Endothelial cell (in vitro differentiated cells): Measurements from ENCODE around the gene PHOSPHO2. TPM values are rescaled to one million over a fixed set of nuclear protein-coding genes. Genes with fewer than 3 reads are reported as not detected.

Experiments used
- DNase-seq: peaks from one replicate; pipeline ENCODE4 v3.0.0; 2021; ENCODE audit warnings: low spot score
- H3K27ac Mint-ChIP-seq: one replicate; pipeline ENCODE4 v1.8.0; 2021; ENCODE audit warnings: mixed read lengths, inconsistent platforms; ENCODE audit not compliant: unreplicated experiment
- H3K27me3 Mint-ChIP-seq: one replicate; pipeline ENCODE4 v1.8.0; 2021; ENCODE audit warnings: mild to moderate bottlenecking, moderate library complexity, mixed read lengths, inconsistent platforms; ENCODE audit not compliant: unreplicated experiment
- H3K36me3 Mint-ChIP-seq: one replicate; pipeline ENCODE4 v1.8.0; 2021; ENCODE audit warnings: mild to moderate bottlenecking, low read depth, mixed read lengths, inconsistent platforms; ENCODE audit not compliant: unreplicated experiment
- H3K4me1 Mint-ChIP-seq: one replicate; pipeline ENCODE4 v1.8.0; 2021; ENCODE audit warnings: mild to moderate bottlenecking, mixed read lengths, inconsistent platforms; ENCODE audit not compliant: unreplicated experiment
- H3K4me3 Mint-ChIP-seq: one replicate; pipeline ENCODE4 v1.8.0; 2021; ENCODE audit warnings: mild to moderate bottlenecking, mixed read lengths, inconsistent platforms; ENCODE audit not compliant: unreplicated experiment
- H3K9me3 Mint-ChIP-seq: one replicate; pipeline ENCODE4 v1.8.0; 2021; ENCODE audit warnings: mixed read lengths, inconsistent platforms; ENCODE audit not compliant: unreplicated experiment
- total RNA-seq: library from RNA; stranded (reverse); fragmentation: NEBNext Ultra II Directional; extraction: Animal tissue kit (Norgen Biotek cat#: 25700); gene quantifications from one replicate; pipeline ENCODE4 v1.2.1, GENCODE V29; 2021; ENCODE audit not compliant: unreplicated experiment
- TF ChIP-seq, protein P1 (sequence below): fragments of 200-600 bp; sonication (generic); IDR thresholded peaks from one replicate; pipeline ENCODE4 v1.5.0; 2021; ENCODE audit warnings: antibody characterized with exemption; ENCODE audit not compliant: unreplicated experiment

The PHOSPHO2 gene
- total RNA-seq, 1 donor from 2014 or later = 10.5 TPM

GRCh38 chr2:169672406-169672805 lies 21.9 kb upstream of the PHOSPHO2 start:
- no peak overlapping the region for H3K4me3 Mint-ChIP-seq
- H3K27ac Mint-ChIP-seq = peak overlapping the region; percentile 65
- peaks cover 3% of the 10 kb centered on the region for H3K27me3 Mint-ChIP-seq
- H3K36me3 Mint-ChIP-seq = no peaks in the 10 kb centered on the region
- DNase-seq = peak; percentile 46
- peaks cover 18% of the 10 kb centered on the region for H3K4me1 Mint-ChIP-seq
- no peaks in the 10 kb centered on the region for H3K9me3 Mint-ChIP-seq
- TF ChIP-seq, protein P1, sequence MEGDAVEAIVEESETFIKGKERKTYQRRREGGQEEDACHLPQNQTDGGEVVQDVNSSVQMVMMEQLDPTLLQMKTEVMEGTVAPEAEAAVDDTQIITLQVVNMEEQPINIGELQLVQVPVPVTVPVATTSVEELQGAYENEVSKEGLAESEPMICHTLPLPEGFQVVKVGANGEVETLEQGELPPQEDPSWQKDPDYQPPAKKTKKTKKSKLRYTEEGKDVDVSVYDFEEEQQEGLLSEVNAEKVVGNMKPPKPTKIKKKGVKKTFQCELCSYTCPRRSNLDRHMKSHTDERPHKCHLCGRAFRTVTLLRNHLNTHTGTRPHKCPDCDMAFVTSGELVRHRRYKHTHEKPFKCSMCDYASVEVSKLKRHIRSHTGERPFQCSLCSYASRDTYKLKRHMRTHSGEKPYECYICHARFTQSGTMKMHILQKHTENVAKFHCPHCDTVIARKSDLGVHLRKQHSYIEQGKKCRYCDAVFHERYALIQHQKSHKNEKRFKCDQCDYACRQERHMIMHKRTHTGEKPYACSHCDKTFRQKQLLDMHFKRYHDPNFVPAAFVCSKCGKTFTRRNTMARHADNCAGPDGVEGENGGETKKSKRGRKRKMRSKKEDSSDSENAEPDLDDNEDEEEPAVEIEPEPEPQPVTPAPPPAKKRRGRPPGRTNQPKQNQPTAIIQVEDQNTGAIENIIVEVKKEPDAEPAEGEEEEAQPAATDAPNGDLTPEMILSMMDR = no peak

DNA sequence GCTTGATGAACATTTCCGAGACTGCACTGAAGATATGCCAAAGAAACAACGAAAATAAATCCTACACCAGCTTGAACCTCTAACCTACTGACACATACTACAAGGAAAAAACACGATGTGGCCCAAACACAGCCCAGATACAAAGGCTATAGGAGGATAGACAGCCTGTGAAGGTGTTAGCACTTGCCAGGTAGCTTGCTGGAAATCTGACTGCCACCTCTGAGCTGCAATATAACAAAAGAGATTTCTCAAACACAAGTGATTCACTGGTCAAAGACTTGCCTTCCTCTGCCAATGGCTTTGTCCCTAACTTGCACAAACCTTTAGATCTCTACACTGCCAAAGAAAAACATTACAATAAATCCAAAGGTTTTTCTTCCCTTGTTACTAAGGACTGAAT lies 21.2 kb upstream of the PHOSPHO2 start:
- Mint-ChIP-seq H3K36me3 (no peaks in the 10 kb centered on the region), H3K27me3 (peaks cover 3% of the 10 kb centered on the region), H3K4me3 (no peak overlapping the region), H3K4me1 (peaks cover 18% of the 10 kb centered on the region), H3K27ac (peak overlapping the region; percentile 65), H3K9me3 (no peaks in the 10 kb centered on the region)
- DNase-seq = no peak
- TF ChIP-seq, protein P1 = no peak

GRCh38 chr2:169673921-169674320 lies 20.3 kb upstream of the PHOSPHO2 start:
- Mint-ChIP-seq H3K27ac (no peak overlapping the region), H3K36me3 (no peaks in the 10 kb centered on the region), H3K27me3 (peaks cover 3% of the 10 kb centered on the region), H3K4me1 (peaks cover 18% of the 10 kb centered on the region), H3K4me3 (no peak overlapping the region), H3K9me3 (no peaks in the 10 kb centered on the region)
- TF ChIP-seq, protein P1 = no peak
- no peak for DNase-seq

DNA sequence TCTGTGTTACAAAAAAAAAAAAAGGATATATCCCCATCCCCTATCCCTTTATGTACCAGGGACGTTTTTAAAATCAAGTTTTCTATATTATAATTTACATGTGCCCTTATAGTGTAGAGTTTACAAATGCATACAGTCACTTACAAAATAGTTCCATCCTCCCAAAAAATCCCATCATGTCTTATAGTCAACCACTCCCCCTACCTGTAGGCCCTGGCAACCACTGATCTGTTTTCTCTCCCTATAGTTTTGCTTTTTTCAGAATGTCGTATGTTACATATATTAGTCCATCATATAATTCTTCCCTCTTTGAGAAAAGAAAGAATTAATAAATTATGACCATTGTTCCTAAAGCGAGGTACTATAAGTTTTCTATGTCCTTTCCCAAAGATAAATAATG lies 17.9 kb upstream of the PHOSPHO2 start:
- Mint-ChIP-seq H3K9me3 (no peaks in the 10 kb centered on the region), H3K36me3 (no peaks in the 10 kb centered on the region), H3K4me3 (no peak overlapping the region), H3K27me3 (peaks cover 3% of the 10 kb centered on the region), H3K27ac (peak overlapping the region; percentile 55), H3K4me1 (peaks cover 15% of the 10 kb centered on the region)
- DNase-seq = no peak
- TF ChIP-seq, protein P1 = peak; percentile 30

- Mint-ChIP-seq H3K36me3 (no peaks in the 10 kb centered on the region), H3K27me3 (peaks cover 3% of the 10 kb centered on the region), H3K4me1 (peaks cover 12% of the 10 kb centered on the region), H3K4me3 (no peak overlapping the region), H3K27ac (no peak overlapping the region), H3K9me3 (no peaks in the 10 kb centered on the region)
- TF ChIP-seq, protein P1 = no peak
- DNase-seq = no peak
Observed at GRCh38 chr2:169676850-169677249, 17.4 kb upstream of the PHOSPHO2 start.
